ENCODE results near the gene BNC2.

DNA sequence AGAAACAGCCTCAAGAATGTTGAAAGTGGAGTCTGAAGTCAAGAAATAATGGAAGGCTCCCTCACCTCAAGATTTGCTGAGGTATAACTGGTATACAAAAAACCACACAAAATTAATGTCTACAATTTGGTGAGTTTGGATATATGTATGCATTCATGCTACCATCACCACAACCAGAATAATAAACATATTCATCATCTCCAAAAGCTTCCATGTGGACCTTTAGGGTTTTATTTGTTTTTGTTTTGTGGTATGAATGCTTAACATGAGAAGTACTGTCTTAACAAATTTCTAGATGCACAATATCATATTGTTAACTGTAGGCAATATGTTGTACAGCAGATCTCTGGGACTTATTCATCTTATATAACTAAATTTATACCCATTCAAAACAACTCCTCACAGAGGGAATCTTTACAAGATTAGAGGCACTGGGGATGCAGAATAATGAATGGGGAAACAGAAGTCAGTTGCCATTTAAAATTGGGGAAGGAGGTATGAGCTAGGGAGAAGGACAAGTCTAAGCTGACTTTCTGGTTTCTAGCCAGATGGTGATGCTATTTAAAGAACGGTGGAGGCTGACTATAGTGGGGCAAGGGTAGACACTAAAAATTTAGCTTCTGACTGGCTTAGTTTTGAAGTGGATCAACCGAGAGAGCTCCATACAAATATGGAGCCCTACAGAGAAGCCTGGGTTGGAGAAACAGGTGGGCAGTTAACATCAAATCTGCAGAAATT, 213.9 kb downstream of the BNC2 start:
- TF ChIP-seq CTCF (IDR thresholded peaks at IDR 0.05; ENCODE audit: insufficient read depth, low read depth, low read length) (no peak), EZH2 (IDR thresholded peaks at IDR 0.05; ENCODE audit: insufficient read depth, low read length) (no peak)

Measured in astrocyte (in vitro differentiated cells and primary cell).